ENCODE measurements around the gene APOL6. TPM values are rescaled to one million over a fixed set of nuclear protein-coding genes. Genes with fewer than 3 reads are reported as not detected.

Gene APOL6, protein sequence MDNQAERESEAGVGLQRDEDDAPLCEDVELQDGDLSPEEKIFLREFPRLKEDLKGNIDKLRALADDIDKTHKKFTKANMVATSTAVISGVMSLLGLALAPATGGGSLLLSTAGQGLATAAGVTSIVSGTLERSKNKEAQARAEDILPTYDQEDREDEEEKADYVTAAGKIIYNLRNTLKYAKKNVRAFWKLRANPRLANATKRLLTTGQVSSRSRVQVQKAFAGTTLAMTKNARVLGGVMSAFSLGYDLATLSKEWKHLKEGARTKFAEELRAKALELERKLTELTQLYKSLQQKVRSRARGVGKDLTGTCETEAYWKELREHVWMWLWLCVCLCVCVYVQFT
- polyA plus RNA-seq (ENCODE audit: insufficient read length in 10 of 10): 1 to 10 TPM in 9 of 10 donors, under 1 TPM in 1; 0.98 to 3.0 (median 2.0) TPM
- long read RNA-seq, donor 1: 0 reads
- long read RNA-seq, donor 2: 0 reads
- long read RNA-seq, donor 3: 0 reads
- long read RNA-seq, donor 4: 0 reads
- long read RNA-seq, donor 5: 0 reads
- long read RNA-seq, donor 6: 0 reads
- long read RNA-seq, donor 7: 0 reads
- long read RNA-seq, donor 8: 0 reads
- long read RNA-seq, donor 9, full-length matches to known transcripts: 1 of 1 reads
- long read RNA-seq, donor 9, partial matches to known transcripts: 0 of 1 reads
- long read RNA-seq, donor 9, other reads (novel, unspliced or antisense): 0 of 1 reads

DNA sequence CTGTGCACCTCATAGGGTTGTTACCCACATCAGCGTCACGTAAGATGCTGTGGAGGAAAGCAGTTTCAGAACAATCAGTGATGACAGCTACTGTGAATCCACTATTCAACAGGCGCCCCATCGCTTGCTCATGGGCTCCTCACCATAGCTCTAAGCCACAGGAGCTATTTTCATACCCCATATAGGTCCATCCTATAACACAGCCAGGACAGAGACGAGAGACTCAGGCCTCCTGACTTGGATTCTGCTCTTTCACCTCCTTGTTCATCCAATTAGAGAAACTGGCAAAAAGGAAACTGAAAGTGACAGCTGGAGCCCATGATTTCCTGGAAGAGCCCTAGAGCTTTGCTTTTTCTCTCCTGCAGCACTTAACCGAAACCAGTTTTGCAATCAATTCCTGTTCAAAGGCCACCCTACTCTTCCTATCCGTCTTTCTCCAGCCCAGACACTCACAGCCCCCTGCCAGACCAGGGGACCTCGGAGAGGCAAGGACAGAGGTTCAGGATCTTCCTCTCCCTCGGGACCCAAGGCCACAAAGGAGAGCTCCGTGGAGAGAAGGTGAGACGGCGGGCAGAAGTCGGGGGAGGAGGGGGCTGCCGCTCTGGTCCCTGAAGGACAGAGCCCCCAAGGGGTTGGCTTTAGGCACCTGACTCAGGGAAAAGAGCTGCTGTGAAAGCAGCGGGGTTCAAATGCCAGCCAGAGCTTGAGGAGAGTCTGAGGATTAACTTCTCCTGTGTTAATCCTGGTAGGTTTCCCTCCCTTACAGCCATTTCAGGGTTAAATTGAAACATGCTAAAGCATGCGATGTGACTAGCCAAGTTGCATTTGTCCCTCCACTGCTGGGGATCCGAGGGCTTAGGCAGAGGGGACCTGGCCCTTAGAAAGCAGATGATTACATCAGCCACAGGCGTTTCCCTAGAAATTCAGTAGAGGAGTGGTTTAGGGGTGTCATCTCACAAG is at the start of gene APOL6:
Gene APOL6 (plus strand): TSS at position 381 of the 960 bp plus-strand sequence. CDS start 7,980 bp downstream, outside the sequence.
- DNase-seq: peak in 2 of 3 donors; percentile 74 to 84

DNA sequence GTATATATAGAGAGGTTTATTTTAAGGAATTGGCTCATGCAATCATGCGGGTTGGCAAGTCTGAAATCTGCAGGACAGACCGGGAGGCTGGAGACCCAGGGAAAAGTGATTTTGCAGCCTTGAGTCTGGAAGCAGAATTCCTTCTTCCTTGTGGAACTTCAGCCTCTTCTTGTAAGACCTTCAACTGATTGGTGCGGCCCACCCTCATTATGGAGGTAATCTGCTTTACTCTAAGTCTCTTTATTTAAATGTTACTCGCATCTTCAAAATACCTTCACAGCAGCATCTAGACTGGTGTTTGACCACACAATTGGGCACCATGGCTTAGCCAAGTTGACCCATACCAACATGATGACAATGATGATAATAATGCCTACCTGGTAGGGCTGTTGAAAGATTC is 48.9 kb upstream of the APOL6 start:
- no peak for DNase-seq

DNA sequence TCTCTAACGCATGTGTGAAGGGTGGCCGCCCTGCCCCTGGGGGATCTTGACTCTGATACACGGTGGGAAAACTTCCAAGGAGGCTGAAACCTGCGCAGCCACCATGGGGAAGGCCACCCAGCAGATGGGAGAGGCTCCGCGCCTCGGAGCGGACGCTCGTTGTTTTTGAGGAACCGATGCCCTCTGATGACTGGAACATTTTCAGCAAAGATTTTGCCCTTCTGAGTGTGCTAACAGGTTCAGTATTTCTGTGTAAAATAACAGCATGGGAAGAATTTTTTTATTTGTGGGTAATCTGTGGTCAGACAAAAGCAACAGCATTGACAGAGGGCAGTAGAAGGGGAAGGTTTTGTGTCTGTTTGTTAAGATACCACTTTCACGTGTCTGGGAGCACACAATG is 47.8 kb upstream of the APOL6 start:
- no peak for DNase-seq

DNA sequence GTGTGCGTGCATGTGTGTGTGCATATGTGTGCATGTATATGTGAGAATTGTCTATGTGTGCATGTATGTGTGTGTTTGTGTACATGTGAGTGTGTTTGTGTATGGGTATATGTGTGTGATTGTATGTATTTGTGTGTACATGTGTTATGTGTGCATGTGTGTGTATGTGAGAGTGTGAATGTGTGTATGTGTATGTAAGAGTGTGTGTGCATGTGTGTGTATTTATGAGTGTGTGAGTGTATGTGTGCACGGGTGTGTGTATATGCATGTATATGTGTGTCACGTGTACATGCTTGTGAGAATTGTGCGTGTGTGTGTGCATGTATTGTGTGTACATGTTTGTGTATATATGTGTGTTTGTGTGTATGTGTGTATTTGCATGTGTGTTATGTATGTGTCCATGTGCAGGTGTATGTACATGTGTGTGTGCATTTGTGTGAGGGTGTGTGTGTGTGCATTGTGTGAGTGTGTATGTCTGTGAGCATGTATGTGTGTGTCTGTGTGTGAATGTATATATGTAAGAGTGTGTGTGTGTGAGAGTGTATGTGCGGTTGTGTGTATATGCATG is 47.1 kb upstream of the APOL6 start:
- no peak for DNase-seq

- DNase-seq: no peak
Measured at GRCh38 chr22:35601743-35602615, 46.3 kb upstream of the APOL6 start.

GRCh38 chr22:35604621-35605368 is 43.5 kb upstream of the APOL6 start:
- no peak for DNase-seq

- no peak for DNase-seq
Measured at GRCh38 chr22:35605369-35605680, 42.9 kb upstream of the APOL6 start.

DNA sequence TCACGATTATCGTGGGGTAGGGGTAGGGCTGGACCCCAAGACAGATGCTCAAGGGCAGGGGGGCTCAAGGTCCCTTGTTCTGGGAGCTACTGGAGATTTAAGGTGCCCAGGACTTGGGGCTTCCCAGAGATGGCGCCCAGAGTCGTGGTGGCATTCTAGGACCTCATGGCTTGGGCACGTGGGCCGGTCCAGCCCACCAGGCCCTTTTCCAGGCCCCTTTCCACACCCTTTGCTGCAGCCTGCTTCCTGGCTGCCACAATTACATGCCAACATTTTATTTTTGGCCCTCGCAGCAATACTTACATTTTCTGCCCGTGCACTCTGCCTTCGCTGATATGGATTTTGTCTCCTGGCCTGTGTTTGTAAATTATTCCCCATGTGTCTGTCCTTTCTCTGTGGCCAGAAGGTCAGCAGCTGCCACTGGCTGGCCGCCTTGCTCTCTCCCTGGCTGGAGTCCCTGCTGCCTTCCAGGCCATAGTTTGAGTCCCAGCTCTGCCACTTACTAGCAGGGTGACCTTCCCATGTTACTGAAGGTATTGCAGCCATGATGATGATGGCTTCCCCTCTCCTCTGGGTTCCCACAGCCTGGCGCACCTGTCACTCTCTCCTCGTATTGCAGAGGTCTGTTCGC is 42.3 kb upstream of the APOL6 start:
- no peak for DNase-seq

DNA sequence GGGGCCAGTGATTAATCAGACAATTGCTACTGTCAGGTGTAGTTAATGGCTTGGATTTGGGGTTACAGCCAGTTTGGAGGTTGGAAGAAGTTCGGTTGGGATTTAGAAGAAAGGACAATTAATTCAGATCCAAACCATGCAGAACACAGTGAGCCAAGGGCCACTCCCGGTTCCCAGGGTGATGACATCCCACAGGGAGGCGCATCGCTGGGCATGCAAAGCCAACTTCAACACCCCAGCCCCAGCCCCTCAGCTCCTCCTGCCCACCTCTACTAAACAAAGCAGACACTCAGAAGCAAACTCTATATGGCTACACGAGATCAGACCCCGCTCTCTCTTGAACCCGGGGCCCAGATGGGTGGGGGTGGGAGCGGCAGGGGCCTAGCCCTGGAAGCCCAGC is 41.3 kb upstream of the APOL6 start:
- no peak for DNase-seq

- DNase-seq: no peak
Measured at GRCh38 chr22:35608088-35608487, 40.2 kb upstream of the APOL6 start.

DNA sequence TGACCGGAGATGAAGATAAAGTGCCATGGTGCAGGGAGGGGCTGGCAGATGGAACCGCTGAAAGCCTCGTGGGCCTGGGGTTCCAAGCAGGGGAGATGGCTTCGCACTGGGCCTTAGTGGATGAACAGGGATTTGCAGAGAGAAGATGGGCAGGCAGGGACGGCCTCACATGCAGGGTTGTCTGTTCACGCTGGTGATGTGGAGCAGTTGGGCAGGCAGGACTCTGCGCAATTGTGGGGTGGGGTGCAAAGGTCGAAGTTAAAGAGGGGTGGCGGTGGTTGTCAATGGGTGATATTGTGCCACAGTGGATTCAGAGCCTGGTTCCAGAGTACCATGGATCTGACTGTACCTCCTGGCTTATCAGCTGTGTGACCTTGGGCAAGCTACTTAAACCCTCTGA is 39.0 kb upstream of the APOL6 start:
- no peak for DNase-seq

DNA sequence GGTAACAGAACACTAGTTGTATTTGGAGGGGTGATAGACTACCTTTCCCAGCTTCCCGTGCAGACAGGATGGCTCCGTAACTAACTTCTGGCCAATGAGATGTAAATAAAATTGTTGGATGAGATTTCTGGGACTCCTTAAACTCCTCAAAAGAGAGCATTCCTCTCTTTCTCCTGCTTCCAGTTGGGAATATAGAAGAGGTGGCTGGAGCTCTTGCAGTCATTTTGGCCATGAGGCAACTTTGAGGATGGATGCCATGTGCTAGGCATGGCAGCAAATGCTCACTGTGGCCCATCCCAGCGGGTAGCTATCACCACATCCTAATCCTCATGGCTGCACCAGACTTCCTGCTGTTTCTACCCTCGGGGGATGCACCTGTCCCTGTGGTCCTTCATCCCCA is 38.5 kb upstream of the APOL6 start:
- no peak for DNase-seq

- DNase-seq: no peak
Measured at GRCh38 chr22:35610741-35611140, 37.5 kb upstream of the APOL6 start.

GRCh38 chr22:35611200-35611890 is 36.9 kb upstream of the APOL6 start:
- DNase-seq: no peak

DNA sequence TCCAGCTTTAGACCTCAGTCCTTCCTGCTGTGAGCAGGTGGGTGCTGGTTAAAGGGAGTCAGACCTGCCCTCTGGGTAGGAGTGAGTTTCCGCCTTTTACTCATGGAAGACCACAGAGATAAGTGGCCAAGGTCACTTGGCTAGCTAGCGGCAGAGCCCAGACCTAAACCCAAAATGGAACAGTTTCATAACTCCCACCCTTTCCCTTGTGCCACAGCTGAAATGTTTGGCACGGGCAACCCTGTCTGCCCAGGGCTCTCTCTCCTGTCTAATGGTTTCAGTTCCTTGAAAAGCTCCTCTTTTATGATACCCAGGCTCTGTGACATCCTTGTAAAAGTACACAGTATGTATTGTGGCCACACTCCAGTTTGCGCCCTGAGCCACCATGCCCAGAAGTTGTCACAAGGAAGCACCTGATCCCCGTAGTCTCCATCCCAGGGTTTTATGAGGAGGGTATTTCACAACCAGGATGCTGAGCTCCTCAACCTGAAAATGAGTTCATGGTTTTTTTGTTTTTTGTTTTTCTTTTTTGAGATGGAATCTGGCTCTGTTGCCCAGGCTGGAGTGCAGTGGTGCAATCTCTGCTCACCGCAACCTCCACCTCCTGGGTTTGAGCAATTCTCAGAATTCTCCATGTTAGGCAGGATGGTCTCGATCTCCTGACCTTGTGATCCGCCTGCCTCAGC is 36.2 kb upstream of the APOL6 start:
- DNase-seq: no peak

DNA sequence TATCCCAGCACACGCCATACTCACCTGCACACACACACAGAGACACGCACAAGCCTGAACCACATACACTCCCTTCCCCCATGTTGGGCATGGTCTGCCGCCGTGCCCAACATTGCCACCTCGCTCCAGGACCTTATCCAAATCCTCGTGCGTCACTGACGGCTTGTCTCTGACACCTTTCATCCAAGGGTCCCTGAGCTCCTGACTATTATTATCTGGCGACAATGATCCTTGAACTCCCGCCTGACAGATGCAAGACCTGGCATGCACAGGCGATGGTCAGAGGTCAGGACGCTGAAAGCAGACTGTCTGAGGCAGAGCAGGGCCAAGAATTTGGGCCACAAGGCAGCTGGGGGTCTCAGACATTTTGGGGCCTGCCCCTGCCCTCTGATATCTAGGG is 35.3 kb upstream of the APOL6 start:
- DNase-seq: no peak

DNA sequence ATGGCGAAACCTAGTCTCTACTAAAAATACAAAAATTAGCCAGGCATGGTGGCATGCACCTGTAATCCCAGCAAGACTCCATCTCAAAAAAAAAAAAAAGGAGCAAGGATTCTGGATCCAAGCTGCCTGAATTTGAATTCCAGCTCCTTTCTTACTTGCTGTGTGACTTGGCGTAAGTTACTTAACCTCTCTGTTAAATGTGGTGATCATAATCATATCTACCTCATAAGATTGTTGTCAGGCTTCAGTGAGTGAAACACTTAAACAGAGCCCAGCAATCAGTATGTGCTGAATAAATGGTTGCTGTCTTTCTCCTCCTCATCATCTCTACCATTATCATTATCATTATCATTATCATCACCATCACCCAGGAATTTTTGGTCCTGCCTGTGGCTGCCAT is 33.8 kb upstream of the APOL6 start:
- DNase-seq: no peak

- DNase-seq: no peak
Measured at GRCh38 chr22:35615156-35615555, 33.1 kb upstream of the APOL6 start.

All from muscle of back (tissue), 13 donors.